ENCODE measurements around the gene IQCF6.
"Not testable (repeated sequence)": the region's sequence is repeated elsewhere in the genome, so short reads cannot be mapped to it uniquely, and the experiment has no call there.

The IQCF6 gene

DNA sequence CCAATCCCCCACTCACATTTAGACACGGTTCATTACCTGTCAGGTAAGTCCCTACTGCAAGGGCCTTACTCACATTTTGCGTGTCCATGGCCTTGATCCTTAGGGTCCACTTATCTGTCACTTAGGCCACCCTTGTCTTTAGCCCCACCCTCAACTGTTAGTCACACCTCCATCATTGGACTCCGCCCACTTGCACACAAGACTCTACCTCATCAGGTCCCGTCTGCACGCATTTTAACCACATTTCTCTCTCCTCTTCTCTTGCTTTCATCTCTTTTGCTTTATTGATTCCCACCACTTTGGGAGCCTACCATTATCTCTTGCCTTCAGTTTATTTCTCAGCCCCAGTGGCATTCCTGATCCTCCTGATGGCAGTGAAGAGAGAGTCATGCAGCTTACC lies at the start of gene IQCF6:
Gene IQCF6, minus strand, starts transcription at position 101 of the 400 bp plus-strand sequence. Its CDS starts 13 bp downstream, at position 88.
- no peak for DNase-seq (ENCODE audit: low read depth)

DNA sequence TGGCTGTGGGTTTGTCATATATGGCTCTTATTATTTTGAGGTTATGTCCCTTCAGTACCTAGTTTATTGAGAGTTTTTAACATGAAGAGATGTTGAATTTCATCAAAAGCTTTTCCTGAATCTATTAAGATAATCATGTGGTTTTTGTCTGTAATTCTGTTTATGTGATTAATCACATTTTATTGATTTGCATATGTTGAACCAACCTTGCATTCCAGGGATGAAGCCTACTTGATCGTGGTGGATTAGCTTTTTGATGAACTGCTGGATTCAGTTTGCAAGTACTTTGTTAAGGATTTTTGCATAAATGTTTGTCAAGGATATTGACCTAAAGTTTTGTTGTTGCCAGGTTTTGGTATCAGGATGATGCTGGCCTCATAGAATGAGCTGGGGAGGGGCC lies 49.3 kb upstream of the IQCF6 start:
- DNase-seq (ENCODE audit: low read depth): no peak

DNA sequence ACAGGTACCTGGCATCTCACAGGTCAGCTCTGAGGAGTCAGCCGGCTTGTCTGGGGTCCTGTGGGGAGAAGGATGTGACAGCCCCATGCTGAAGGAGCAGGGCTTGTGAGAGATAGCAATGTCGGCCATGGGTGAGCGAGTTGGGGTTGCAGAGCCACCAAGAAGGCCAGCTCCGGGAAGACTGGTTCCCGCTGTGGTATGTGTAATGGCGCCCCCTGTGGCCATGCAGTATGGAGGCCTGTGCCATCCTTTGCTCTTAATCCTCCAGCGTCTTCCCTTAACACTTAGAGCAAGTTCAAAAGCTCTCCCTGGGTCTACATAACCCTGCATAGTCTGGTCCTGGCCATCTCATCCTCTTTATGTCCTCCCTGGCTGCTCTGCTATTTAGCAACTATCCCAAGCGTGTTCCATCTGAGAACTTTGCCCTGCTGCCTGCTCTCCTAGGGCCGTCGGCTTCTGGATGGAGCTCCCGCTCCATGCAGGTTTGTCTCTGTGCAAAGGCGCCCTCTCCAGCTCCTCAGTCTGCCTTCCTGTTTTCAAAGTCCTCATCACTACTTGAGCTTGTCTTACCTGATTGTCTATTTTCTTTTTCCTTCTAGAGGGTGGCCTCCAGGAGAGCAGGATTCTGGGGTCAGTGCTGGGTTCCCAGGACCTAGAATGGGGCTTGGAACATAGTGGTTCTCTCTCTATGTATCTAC lies 40.8 kb upstream of the IQCF6 start:
- no peak for DNase-seq (ENCODE audit: low read depth)

DNA sequence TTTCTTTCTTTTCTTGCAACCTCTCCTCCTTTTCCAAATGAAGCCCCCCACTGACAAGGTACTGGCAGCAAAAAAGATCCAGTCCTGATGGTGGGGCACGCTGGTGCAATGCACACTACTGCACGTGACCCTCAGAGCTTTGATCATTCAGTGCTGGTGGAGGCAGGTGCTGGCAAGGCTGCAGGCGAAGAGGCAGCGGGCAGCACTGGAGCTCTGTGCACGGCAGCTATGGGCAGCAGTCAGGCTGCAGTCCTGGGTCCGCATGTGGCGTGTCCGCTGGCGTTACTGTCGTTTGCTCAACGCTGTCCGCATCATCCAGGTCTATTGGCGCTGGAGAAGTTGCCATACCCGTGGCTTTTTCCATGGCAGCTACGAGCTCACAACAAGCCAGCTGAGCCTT lies 40.1 kb upstream of the IQCF6 start:
- no peak for DNase-seq (ENCODE audit: low read depth)

DNA sequence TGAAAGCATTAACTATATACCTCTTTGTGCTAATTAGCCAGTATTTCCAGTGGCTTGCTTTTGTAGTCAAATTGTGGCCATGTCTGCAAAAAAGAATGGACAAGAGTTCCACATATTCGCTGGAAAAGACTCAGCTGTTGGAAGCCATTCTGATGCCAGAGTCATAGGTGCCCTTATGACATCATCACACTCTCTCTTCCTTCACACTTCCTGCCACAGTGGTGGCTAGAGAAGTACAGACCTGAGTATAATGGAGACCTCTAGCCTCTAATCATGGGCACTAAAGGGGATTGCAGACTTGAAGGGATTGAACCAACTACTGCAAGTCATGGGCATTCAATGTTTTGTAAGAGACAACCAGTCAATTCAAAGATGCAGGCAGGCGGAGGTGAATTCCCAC lies 38.3 kb upstream of the IQCF6 start:
- no peak for DNase-seq (ENCODE audit: low read depth)

DNA sequence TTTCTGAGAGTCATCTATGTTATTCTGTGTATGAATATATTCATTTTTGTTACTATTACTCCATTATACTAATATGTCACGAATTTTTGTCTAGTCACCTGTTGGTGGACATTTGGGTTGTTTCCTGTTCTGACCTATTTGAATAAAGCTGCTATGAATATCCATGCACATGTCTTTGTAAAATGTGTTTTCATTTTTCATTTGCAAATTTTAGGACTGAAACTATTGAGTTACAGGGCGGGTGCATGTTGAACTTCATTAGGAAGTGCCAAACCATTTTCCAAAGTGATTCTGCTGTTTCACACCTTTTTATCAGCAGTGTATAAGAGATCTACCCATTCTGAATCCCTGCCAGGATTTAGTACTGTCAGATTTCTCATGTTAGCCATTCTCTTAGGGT lies 37.7 kb upstream of the IQCF6 start:
- no peak for DNase-seq (ENCODE audit: low read depth)

DNA sequence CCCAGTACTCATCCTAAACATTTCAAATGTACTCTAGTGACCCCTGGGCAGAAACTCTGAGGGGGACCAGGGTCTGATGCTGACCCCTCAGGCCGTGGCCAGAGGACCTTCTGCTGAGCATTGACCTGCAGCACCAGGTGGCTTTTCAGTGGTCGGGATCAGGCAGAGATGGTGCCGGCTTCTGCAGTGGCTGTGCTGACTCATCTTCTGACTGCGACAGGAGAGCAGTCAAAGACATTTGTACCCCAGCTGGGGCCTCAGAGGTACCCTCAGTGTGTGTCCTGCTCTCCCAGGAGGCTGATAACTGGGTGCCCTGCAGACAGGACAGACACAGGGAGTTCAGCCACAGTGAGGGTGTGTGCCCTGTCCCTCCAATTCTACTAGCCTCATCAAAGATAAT lies 36.6 kb upstream of the IQCF6 start:
- DNase-seq (ENCODE audit: low read depth): no peak

DNA sequence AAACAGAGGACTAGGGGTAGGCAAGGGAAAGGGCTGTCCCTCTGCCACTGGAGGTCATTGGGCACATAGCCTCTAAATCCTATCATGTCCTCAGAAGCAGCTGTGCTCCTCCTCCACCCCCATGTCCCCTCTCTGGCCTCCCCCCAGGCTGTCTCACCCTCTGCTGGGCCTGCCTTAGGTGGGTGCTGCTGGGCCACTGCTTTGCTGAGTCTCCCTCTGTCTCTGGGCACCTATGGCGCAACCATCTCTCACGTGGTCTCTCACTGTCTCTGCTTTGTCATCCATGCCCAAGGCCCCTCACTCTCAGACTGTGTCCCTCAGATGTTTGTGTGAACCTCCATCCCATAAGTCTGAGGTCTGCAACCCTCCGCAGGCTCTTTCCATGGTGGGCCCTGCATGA lies 35.0 kb upstream of the IQCF6 start:
- no peak for DNase-seq (ENCODE audit: low read depth)

DNA sequence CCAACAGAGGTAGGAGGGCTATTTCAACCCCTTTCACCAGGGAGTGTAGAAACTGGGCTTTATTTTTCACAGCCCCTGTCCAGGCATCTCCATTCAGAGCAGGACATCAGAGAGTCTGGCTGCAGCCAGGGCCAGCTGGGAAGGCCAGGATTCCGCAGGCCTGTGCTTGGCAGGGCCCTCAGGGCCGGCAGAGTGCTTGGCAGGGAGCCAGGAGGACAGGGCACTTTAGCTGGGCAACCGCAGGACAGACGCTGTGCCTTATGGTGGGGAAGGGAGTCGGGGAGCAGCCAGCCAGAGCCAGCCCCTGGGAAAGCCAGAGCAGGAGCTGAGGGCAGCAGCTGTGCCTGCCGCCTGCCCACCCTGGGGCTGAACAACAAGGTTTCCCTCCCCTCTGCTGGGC lies 34.5 kb upstream of the IQCF6 start:
- no peak for DNase-seq (ENCODE audit: low read depth)

DNA sequence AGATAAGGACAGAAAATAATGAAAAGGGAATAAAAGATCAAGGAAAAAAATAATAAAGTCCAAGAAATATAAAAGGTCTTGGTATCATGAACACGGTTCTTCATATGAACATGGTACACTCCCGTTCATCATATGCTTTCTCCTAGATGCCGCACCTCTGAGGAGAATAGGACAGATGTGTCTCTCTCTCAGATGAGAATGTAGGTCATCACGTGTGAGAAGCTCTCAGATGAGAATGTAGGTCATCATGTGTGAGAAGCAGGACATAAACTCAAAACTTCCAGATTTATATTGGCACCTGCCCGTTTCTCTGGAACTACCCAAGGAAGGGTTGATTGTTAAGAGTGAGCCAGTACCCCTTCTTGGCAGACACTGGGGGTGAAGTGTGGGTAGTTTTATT lies 29.9 kb upstream of the IQCF6 start:
- DNase-seq (ENCODE audit: low read depth): no peak

DNA sequence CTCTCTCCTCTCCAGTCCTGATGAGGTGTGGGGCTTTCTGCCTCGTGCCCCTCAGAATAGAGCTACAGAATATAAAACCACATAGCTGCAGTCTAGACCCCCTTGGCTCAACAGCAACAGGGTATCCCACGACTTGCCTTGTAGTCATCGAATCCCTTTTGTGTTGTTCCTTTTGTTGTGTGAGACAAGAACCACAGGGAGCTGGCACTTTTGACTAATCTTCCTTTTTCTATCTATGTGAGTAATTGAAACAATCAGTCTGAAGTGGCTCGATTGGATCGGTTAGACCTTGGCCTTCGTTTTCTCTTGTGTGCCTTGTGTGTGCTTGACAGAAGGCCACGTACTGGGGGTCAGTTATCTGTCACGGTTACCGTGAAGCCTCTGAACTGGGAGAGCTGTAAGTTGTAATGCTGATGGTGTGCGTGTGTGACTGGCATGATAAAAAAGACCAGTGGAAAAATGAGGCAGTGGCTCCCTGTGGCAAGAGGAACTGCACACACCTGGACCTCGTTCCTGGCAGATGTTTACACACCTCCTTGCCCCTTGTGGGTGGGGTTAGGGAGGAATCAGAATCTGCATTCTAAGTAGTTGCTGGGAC lies 23.2 kb upstream of the IQCF6 start:
- DNase-seq (ENCODE audit: low read depth): no peak

DNA sequence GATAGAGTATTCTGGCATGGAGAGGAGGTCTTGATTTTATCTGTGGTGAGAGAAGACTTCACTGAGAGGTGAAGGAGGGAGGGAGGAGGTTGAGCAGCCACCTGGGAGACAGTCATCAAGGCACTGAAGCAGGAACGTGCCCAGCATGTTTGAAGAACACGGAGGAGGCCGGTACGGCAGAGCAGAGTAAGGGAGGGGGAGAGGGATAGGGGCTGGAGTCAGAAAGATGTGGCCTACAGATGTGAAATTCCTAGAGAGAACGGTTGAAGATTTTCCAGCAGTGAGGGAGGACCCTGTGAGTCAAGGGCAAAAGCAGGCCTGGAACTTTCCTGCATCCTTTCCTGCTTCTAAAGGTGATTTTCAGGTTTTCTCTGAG lies 21.7 kb upstream of the IQCF6 start:
- no peak for DNase-seq (ENCODE audit: low read depth)

DNA sequence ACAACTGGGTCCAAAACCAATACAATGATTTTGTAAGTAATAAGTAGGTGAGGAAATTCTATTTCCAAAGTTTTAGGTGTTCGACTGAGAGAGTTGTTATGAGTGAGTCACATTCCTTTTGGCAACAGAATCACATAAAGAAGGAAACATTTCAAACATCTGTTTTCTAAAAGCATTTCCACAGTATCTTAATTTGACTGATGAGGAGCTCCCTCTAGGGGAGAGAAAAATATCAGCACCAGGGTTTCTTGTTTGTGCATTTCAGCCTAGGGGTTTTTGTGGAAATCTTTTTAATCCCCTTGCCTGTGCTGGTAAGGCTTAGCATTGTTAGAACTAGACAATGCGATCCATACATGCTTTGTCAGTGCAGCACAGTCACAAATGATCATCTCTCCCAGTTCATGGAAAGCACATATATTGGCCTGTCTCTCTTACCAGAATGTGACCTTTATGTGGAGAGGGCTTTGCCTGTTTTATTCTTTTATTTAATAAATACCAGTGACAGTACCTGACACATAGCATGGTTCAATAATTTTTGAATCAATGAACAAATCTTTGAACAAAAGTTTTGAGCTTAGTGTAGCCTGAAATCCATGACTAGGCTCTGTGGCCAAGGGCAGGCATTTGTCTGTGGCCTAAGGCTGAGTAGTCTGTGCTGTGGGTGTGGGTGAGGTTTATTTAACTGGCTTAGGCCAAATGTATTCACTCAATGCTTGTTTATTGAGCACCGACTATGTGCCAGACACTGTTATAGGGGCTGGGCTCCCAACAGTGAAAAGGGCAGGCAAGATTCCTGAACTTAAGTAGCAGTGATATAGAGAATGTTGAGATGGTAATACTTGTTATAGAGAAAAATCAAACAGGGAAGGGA lies 21.1 kb upstream of the IQCF6 start:
- no peak for DNase-seq (ENCODE audit: low read depth)

DNA sequence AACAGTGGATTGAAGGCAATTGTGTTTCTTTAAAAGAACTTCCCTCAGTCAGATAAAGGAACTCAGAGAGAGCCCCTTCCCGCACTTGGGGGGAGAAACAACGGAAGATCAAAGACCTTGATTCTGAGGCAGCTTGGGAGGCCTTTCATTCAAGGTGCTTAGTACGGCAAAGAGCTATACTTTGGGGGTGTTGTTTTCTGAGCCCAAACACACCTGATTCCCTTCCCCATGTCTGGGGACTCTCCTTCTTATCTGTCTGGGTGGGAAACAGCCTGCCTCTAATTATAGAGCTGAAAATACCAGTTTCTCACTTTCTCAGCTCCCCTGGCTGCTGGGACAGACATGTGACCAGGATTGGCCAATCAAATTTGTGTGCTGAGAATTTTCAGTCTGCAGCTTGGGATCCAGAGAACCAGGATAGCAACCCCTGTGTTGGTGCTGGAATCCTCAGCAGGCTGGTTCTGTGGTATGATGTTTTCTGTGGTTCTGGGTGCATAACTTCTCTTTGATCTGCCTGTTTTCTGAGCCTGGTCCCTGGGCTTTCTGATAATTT lies 19.4 kb upstream of the IQCF6 start:
- no peak for DNase-seq (ENCODE audit: low read depth)

DNA sequence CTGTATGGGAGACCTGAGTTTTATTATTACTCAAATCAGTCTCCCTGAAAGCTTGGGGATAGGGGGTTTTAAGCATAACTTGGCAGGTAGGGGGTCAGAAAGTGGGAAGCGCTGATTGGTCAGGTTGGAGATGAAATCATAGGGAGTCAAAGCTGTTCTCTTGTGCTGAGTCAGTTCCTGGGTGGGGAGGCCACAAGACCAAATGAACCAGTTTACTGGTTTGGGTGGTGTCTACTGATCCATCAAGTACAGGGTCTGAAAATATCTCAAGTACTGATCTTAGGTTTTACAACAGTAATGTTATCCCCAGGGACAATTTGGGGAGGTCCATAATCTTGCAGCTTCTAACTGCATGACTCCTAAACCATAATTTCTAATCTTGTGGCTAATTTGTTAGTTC lies 17.8 kb upstream of the IQCF6 start:
- no peak for DNase-seq (ENCODE audit: low read depth)

DNA sequence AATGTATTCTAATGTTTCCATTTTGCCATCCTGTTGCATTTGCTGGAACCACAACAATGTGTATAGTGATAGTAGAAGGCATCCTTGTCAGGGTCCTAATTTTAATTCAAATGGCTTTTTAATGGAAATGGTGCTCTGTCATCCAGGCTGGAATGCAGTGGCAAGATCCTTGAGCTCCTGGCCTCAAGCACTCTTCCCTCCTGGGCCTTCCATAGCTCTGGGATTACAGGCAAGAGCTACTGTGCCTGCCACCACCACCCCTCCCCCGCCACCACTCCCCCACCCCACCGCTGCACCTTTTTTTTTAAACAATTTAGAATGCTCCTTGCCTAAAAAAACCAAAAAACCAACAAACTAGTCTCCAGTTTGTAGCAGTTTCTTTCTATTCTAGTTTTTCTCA lies 15.2 kb upstream of the IQCF6 start:
- no peak for DNase-seq (ENCODE audit: low read depth)

DNA sequence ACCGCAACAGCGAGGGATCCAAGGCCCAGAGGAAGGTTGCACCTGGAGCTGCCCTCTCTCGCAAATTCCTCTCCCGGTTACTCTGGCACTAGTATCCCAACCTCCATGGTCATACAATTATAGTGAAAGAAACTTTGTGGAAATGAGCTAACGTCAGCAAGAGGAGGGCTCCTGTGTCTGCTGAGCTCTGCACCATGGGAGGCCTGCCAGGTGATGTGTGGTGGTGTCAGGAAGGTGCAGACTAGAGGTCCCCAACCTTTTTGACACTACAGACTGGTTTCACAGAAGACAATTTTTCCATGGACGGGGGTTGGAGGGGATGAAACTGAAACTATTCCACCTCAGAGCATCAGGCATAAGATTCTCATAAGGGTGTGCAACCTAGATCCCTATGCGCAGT lies 13.2 kb upstream of the IQCF6 start:
- no peak for DNase-seq (ENCODE audit: low read depth)

DNA sequence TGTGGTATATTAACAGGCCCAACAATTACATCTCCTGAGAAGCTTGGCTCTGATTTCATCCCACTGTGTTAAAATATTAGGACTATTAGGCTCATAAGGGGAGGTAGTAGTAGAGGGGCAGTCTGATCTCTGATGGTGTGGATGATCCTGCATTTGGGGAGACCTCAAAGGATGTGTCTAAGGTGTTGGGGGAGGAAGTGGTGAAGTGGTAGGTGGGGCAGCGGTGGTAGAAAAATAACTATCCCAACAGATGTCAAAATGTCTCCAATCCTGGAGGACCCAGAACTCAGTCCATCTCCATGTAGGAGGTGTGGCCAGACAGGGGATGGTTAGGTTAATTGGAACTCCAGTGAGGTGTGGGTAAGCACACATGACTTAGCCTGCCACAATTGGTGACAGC lies 10.4 kb upstream of the IQCF6 start:
- DNase-seq (ENCODE audit: low read depth): no peak

DNA sequence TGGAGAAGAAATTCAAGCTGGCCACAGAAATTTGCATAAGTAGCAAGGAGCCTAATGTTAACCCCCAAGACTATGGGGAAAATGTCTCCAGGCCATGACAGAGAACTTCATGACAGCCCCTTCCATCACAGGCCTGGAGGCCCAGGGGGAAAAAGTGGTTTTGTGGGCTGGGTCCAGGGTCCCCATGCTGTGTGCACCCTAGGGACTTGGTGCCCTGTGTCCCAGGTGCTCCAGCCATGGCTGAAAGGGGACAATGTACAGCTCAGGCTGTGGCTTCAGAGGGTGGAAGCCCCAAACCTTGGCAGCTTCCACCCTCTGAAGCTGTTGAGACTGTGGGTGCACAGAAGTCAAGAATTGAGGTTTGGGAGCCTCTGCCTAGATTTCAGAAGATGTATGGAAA lies 8.5 kb upstream of the IQCF6 start:
- DNase-seq (ENCODE audit: low read depth): not testable (repeated sequence)

DNA sequence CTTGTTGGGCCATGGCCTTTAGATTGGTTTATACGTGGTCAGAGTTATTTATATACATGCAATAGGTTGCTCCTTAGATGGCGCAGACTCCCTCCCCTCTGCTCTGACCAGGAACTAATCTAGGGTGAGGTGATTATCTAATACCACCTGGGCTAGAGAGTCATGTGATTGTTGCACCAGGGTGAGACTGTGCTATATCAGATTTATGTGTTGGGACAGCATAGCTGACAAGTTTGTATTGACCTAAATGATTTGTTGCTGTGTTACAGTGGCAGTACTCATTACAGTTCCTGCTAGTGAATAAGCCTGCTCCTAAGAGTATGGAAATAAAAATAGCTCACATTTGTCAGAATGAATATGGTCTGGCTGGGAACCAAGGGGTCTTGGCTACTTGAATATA lies 7.2 kb upstream of the IQCF6 start:
- DNase-seq (ENCODE audit: low read depth): no peak

DNA sequence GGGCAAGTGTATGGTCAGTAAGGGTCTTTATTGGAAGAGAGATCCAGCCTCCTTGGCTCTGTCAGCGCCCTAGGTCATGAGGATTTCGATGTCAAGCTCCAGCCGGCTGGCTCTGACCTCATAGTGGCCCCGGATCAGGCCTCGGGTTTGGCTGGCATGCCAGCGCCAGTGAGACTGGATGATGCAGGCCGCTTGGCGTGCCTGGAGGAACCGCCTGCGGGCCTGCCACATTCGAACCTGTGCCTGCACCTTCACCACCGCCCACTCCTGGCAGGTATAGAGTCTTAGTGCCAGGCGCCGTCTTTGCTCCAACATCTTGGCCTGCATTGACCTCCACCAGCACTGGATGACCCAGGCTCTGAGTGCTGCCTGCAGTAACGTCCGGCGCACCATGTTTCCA lies 483 bp downstream of the IQCF6 start:
- DNase-seq (ENCODE audit: low read depth): no peak

DNA sequence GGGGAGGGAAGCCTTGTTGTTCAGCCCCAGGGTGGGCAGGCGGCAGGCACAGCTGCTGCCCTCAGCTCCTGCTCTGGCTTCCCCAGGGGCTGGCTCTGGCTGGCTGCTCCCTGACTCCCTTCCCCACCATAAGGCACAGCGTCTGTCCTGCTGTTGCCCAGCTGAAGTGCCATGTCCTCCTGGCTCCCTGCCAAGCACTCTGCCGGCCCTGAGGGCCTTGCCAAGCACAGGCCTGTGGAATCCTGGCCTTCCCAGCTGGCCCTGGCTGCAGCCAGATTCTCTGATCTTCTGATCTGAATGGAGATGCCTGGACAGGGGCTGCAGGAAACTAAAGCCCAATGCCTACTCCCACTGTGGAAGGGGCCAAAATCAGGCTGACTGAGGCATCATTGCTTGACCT lies 1.1 kb downstream of the IQCF6 start:
- no peak for DNase-seq (ENCODE audit: low read depth)

DNA sequence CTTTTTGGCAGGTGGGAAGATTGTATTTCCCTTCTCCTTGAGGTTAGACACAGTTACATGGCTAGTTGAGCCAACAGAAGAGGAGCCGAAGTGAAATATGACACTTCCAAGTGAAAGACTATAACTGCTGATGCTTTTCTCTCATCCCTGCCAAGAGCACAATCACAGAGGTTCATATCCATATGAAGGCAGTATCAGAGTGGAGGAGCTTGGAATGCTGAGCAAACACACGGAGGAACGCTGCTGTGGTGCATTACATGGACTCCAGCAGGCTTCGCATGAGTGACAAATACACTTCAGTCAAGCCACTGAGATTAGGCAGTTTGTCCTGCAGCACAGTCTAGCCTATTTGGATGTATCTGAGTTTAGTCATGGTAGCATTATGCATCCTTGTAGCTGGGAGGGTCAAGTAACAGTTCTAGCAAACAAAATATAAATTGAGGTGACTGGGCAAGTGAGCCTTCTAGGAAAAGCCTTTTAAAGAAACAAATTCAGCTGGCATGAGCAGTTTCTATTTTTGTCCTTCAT lies 5.4 kb downstream of the IQCF6 start:
- no peak for DNase-seq (ENCODE audit: low read depth)
